ENCODE data around the gene SLC22A14. TPM values are rescaled to one million over a fixed set of nuclear protein-coding genes. Genes with fewer than 3 reads are reported as not detected.
"Not testable (repeated sequence)": the region's sequence is repeated elsewhere in the genome, so short reads cannot be mapped to it uniquely, and the experiment has no call there.

Gene SLC22A14
- under 1 TPM in 1 of 4 donors, not detected in 3; 0.23 TPM for total RNA-seq

- Histone ChIP-seq H3K27me3 (no peaks in the 10 kb centered on the region), H3K4me1 (no peaks in the 10 kb centered on the region), H3K27ac (replicated peaks in 1 of 4) (no peak within 1 kb of the TSS), H3K9me3 (no peaks in the 10 kb centered on the region), H3K4me3 (no peak within 1 kb of the TSS), H3K36me3 (peaks cover 0 to 8% (median 3%) of the 10 kb centered on the region in 4 donors)
- peak; percentile 87 for DNase-seq (ENCODE audit: extremely low spot score)
- WGBS: 95% methylated on average over 14 of the region's 14 CpGs
- TF ChIP-seq EP300 (IDR thresholded peaks at IDR 0.05): no peak
- TF ChIP-seq CTCF (IDR thresholded peaks at IDR 0.05): no peak
- intact Hi-C loops (cut with DNase I): no loop called here
Observed at GRCh38 chr3:38281895-38282686, at the start of gene SLC22A14. SLC22A14 (plus strand) TSS chr3:38282294; CDS start chr3:38306027, 23,733 bp downstream.

- Histone ChIP-seq H3K4me1 (no peaks in the 10 kb centered on the region), H3K36me3 (peaks cover 8 to 61% (median 38%) of the 10 kb centered on the region in 4 donors), H3K27me3 (no peaks in the 10 kb centered on the region), H3K27ac (replicated peaks in 1 of 4) (no peak overlapping the region), H3K9me3 (peaks cover 0 to 2% (median 0%) of the 10 kb centered on the region in 4 donors), H3K4me3 (no peak overlapping the region)
- TF ChIP-seq CTCF (IDR thresholded peaks at IDR 0.05) (no peak), EP300 (IDR thresholded peaks at IDR 0.05) (no peak), POLR2AphosphoS5 (IDR thresholded peaks at IDR 0.05) (no peak), POLR2A (IDR thresholded peaks at IDR 0.05; ENCODE audit: low read depth) (no peak)
- intact Hi-C loops (cut with DNase I): no loop called here
- no peak for DNase-seq (ENCODE audit: extremely low spot score)
- WGBS: 77% methylated on average over 2 of the region's 2 CpGs
Observed at GRCh38 chr3:38232701-38233100, 49.4 kb upstream of the SLC22A14 start.

GRCh38 chr3:38235466-38235865 is 46.6 kb upstream of the SLC22A14 start:
- H3K9me3 ChIP-seq: peaks cover 0 to 14% (median 6%) of the 10 kb centered on the region in 4 donors
- H3K4me1 ChIP-seq: no peaks in the 10 kb centered on the region
- no peak overlapping the region for H3K27ac ChIP-seq (replicated peaks in 1 of 4)
- TF ChIP-seq POLR2A (IDR thresholded peaks at IDR 0.05; ENCODE audit: low read depth) (no peak), CTCF (IDR thresholded peaks at IDR 0.05) (no peak), EP300 (IDR thresholded peaks at IDR 0.05) (no peak), POLR2AphosphoS5 (IDR thresholded peaks at IDR 0.05) (no peak)
- no peak overlapping the region for H3K4me3 ChIP-seq
- no peak for DNase-seq (ENCODE audit: extremely low spot score)
- H3K27me3 ChIP-seq: no peaks in the 10 kb centered on the region
- peaks cover 15 to 71% (median 47%) of the 10 kb centered on the region in 4 donors for H3K36me3 ChIP-seq
- intact Hi-C loops (cut with DNase I): no loop called here

- no peak for DNase-seq (ENCODE audit: extremely low spot score)
- H3K9me3 ChIP-seq: peaks cover 0 to 14% (median 6%) of the 10 kb centered on the region in 4 donors
- no peak overlapping the region for H3K4me3 ChIP-seq
- no peak for TF ChIP-seq CTCF (IDR thresholded peaks at IDR 0.05)
- TF ChIP-seq POLR2A (IDR thresholded peaks at IDR 0.05; ENCODE audit: low read depth): no peak
- TF ChIP-seq EP300 (IDR thresholded peaks at IDR 0.05): no peak
- TF ChIP-seq POLR2AphosphoS5 (IDR thresholded peaks at IDR 0.05): no peak
- no peaks in the 10 kb centered on the region for H3K4me1 ChIP-seq
- intact Hi-C loops (cut with DNase I): no loop called here
- no peaks in the 10 kb centered on the region for H3K27me3 ChIP-seq
- H3K36me3 ChIP-seq: peaks cover 15 to 61% (median 39%) of the 10 kb centered on the region in 4 donors
- WGBS: 93% methylated on average over 2 of the region's 2 CpGs
- no peak overlapping the region for H3K27ac ChIP-seq (replicated peaks in 1 of 4)
Observed at GRCh38 chr3:38238416-38239008, 43.6 kb upstream of the SLC22A14 start.

- H3K27ac ChIP-seq (replicated peaks in 1 of 4); H3K27me3 ChIP-seq; DNase-seq (ENCODE audit: extremely low spot score); H3K4me3 ChIP-seq; intact Hi-C loops (cut with DNase I): not testable (repeated sequence)
- H3K36me3 ChIP-seq: peaks cover 5 to 58% (median 21%) of the 10 kb centered on the region in 4 donors
- over 99% methylated on average over 4 of the region's 4 CpGs for WGBS
- peaks cover 0 to 10% (median 7%) of the 10 kb centered on the region in 4 donors for H3K4me1 ChIP-seq
- peaks cover 0 to 12% (median 5%) of the 10 kb centered on the region in 4 donors for H3K9me3 ChIP-seq
Observed at GRCh38 chr3:38242812-38243211, 39.3 kb upstream of the SLC22A14 start.
